NCI-H1105 treated with DMSO at 0.1 percent for 48 hours (cell line): ENCODE measurements around the gene PLD5.
"Not testable (repeated sequence)": the region's sequence is repeated elsewhere in the genome, so short reads cannot be mapped to it uniquely, and the experiment has no call there.

Experiments
- DNase-seq: peaks from one replicate; lab custom pipeline; 2025; lab: John Stamatoyannopoulos, UW

Gene PLD5

GRCh38 chr1:242058181-242058580, 466.3 kb downstream of the PLD5 start:
- DNase-seq: not testable (repeated sequence)

GRCh38 chr1:242057745-242058115, 466.8 kb downstream of the PLD5 start:
- no peak for DNase-seq

- no peak for DNase-seq
These were observed 467.3 kb downstream of the PLD5 start for GRCh38 chr1:242056988-242057744.

GRCh38 chr1:242055749-242056320, 468.7 kb downstream of the PLD5 start:
- DNase-seq: no peak

GRCh38 chr1:242043165-242043564, 481.3 kb downstream of the PLD5 start:
- no peak for DNase-seq

GRCh38 chr1:242034392-242034791, 490.1 kb downstream of the PLD5 start:
- no peak for DNase-seq

GRCh38 chr1:242033447-242033846, 491.1 kb downstream of the PLD5 start:
- DNase-seq: no peak
